Mucosa of gallbladder (tissue), 1 donor: Measurements from ENCODE around the gene ALS2. TPM values are rescaled to one million over a fixed set of nuclear protein-coding genes. Genes with fewer than 3 reads are reported as not detected.
"Not testable (repeated sequence)": the region's sequence is repeated elsewhere in the genome, so short reads cannot be mapped to it uniquely, and the experiment has no call there.

Experiments
- DNase-seq: peaks from one replicate; pipeline ENCODE4 v3.0.0-alpha.2; 2020; ENCODE audit warnings: low spot score
- total RNA-seq: library from RNA; stranded (reverse); gene quantifications from one replicate; pipeline ENCODE4 v1.2.1, GENCODE V29; 2021
- donor health status: DM: no; HTN: no; CAD: no.

Gene ALS2
- total RNA-seq: 23.8 TPM

- DNase-seq: peak; percentile 96
These were observed at the start of gene ALS2 for GRCh38 chr2:201780674-201781493. Gene ALS2, minus strand, starts transcription at chr2:201780933. Its CDS starts 12,048 bp downstream, at chr2:201768885.

GRCh38 chr2:201828220-201828619 is 47.5 kb upstream of the ALS2 start:
- no peak for DNase-seq

- DNase-seq: no peak
These were observed 46.9 kb upstream of the ALS2 start for GRCh38 chr2:201827621-201828020.

- DNase-seq: no peak
These were observed 43.5 kb upstream of the ALS2 start for GRCh38 chr2:201824212-201824611.

- DNase-seq: no peak
These were observed 40.3 kb upstream of the ALS2 start for GRCh38 chr2:201821080-201821479.

GRCh38 chr2:201820383-201821007 is 39.8 kb upstream of the ALS2 start:
- no peak for DNase-seq

GRCh38 chr2:201816657-201817575 is 36.2 kb upstream of the ALS2 start:
- no peak for DNase-seq

GRCh38 chr2:201813996-201814760 is 33.4 kb upstream of the ALS2 start:
- no peak for DNase-seq

GRCh38 chr2:201810604-201811003 is 29.9 kb upstream of the ALS2 start:
- not testable (repeated sequence) for DNase-seq

- DNase-seq: no peak
These were observed 28.9 kb upstream of the ALS2 start for GRCh38 chr2:201809633-201810032.

GRCh38 chr2:201808027-201808426 is 27.3 kb upstream of the ALS2 start:
- DNase-seq: no peak

- no peak for DNase-seq
These were observed 26.8 kb upstream of the ALS2 start for GRCh38 chr2:201807452-201807999.

- DNase-seq: no peak
These were observed 25.9 kb upstream of the ALS2 start, which contains the start of gene CDK15 for GRCh38 chr2:201806442-201807170. Gene CDK15, plus strand, starts transcription at chr2:201806537. Its CDS starts 128 bp downstream, at chr2:201806665.

- DNase-seq: not testable (repeated sequence)
These were observed 18.2 kb upstream of the ALS2 start for GRCh38 chr2:201798914-201799285.

GRCh38 chr2:201798252-201798913 is 17.6 kb upstream of the ALS2 start:
- DNase-seq: no peak

GRCh38 chr2:201797175-201797840 is 16.6 kb upstream of the ALS2 start:
- DNase-seq: no peak

GRCh38 chr2:201796478-201796865 is 15.7 kb upstream of the ALS2 start:
- no peak for DNase-seq

- DNase-seq: no peak
These were observed 15.1 kb upstream of the ALS2 start for GRCh38 chr2:201795607-201796477.
